A549 (cell line): ENCODE results near the gene CLPTM1. TPM values are rescaled to one million over a fixed set of nuclear protein-coding genes. Genes with fewer than 3 reads are reported as not detected.

ENCODE experiments used
- ATAC-seq, 2 experiments: fragments of 200-7000 bp in 1 of 2; fragments of >200 bp in 1 of 2; cut with Nextera tagmentation in 1 of 2; cut with Tn5 transposase in 1 of 2; 3 replicates each; pipeline versions ENCODE4 v1.8.0 to v1.9.1; 2018 to 2020; ENCODE audit warnings: mild to moderate bottlenecking in 1 of 2, moderate library complexity in 1 of 2
- CTCF ChIA-PET: fragments of 300-600 bp; sonication (Branson Sonifier 250); formaldehyde crosslinking; extraction: SDS; loops from one replicate; lab custom pipeline; 2021; ENCODE audit warnings: antibody characterized with exemption, inconsistent platforms; lab: Yijun Ruan, JAX
- POLR2A ChIA-PET: fragments of 350-600 bp; formaldehyde crosslinking; extraction: SDS; loops from one replicate; lab custom pipeline; 2021; ENCODE audit warnings: antibody characterized with exemption, inconsistent platforms; lab: Yijun Ruan, JAX
- DNase-seq, 2 experiments: peaks; one replicate each; pipeline versions ENCODE4 v3.0.0 to v3.0.0-alpha.2; 2011 to 2016; ENCODE audit warnings: low read depth in 1 of 2, low spot score in 1 of 2
- FAIRE-seq: peaks from 2 replicates; lab custom pipeline; 2011; peaks lifted over from hg19 to GRCh38; lab: Jason Lieb, UNC
- H3K27ac ChIP-seq, 2 experiments: fragments of >200 bp; sonication (Bioruptor Twin); formaldehyde crosslinking; 3 replicates each; pipeline ENCODE4 v1.5.1; 2016 to 2017
- H3K4me1 ChIP-seq: fragments of >200 bp; sonication (Bioruptor Twin); formaldehyde crosslinking; 3 replicates; pipeline ENCODE4 v1.6.1; 2016
- H3K4me2 ChIP-seq: fragments of >200 bp; sonication (Bioruptor Twin); formaldehyde crosslinking; 3 replicates; pipeline ENCODE4 v1.6.1; 2016
- H3K4me3 ChIP-seq: fragments of >200 bp; sonication (Bioruptor Twin); formaldehyde crosslinking; 3 replicates; pipeline ENCODE4 v1.5.1; 2016
- H3K9me3 ChIP-seq: fragments of >200 bp; sonication (Bioruptor Twin); formaldehyde crosslinking; 3 replicates; pipeline ENCODE4 v1.6.1; 2016
- BHLHE40 ChIP-seq: IDR thresholded peaks from 2 replicates; pipeline ENCODE4 v1.6.1; 2012; ENCODE audit warnings: low read depth, low read length, inconsistent platforms
- CBX2 ChIP-seq: fragments of 200-600 bp; sonication (generic); IDR thresholded peaks from 2 replicates; pipeline ENCODE4 v1.6.1; 2016; ENCODE audit warnings: low read depth, mild to moderate bottlenecking, borderline replicate concordance
- CHD2 ChIP-seq: fragments of 150-350 bp; IDR thresholded peaks from 2 replicates; pipeline ENCODE4 v1.6.1; 2014; ENCODE audit warnings: low read length; ENCODE audit not compliant: partially characterized antibody
- EHF ChIP-seq: fragments of 250-450 bp; sonication (Bioruptor Pico); IDR thresholded peaks from 2 replicates; pipeline ENCODE4 v1.5.0; 2020; ENCODE audit warnings: mild to moderate bottlenecking
- EHMT2 ChIP-seq: fragments of 200-600 bp; sonication (generic); IDR thresholded peaks from 2 replicates; pipeline ENCODE4 v1.6.1; 2016; ENCODE audit warnings: antibody characterized with exemption, low read depth, mild to moderate bottlenecking, moderate library complexity
- ESRRA ChIP-seq: fragments of 150-350 bp; IDR thresholded peaks from 2 replicates; pipeline ENCODE4 v1.6.1; 2014; ENCODE audit warnings: mild to moderate bottlenecking, low read length, borderline replicate concordance
- FOXS1 ChIP-seq: fragments of 250-450 bp; sonication (Bioruptor Pico); IDR thresholded peaks from 2 replicates; pipeline ENCODE4 v1.5.0; 2020; ENCODE audit warnings: mild to moderate bottlenecking, moderate library complexity
- GATA3 ChIP-seq: IDR thresholded peaks from 2 replicates; pipeline ENCODE4 v1.6.1; 2012; ENCODE audit warnings: borderline replicate concordance
- HOXB13 ChIP-seq: fragments of 250-450 bp; sonication (Bioruptor Pico); IDR thresholded peaks from 2 replicates; pipeline ENCODE4 v1.5.0; 2020; ENCODE audit warnings: low read depth, mild to moderate bottlenecking, moderate library complexity
- JUN ChIP-seq, 2 experiments: fragments of >200 bp; sonication (Bioruptor Twin); formaldehyde crosslinking; IDR thresholded peaks; 2 replicates in 1 of 2; 3 replicates in 1 of 2; pipeline ENCODE4 v1.6.1; 2016 to 2017
- KDM5A ChIP-seq: fragments of 200-600 bp; sonication (generic); IDR thresholded peaks from 2 replicates; pipeline ENCODE4 v1.6.1; 2016; ENCODE audit warnings: antibody characterized with exemption, mild to moderate bottlenecking
- MAFK ChIP-seq: fragments of 450-650 bp; IDR thresholded peaks from 2 replicates; pipeline ENCODE4 v1.6.1; 2014; ENCODE audit not compliant: partially characterized antibody
- MAZ ChIP-seq: fragments of 150-350 bp; IDR thresholded peaks from 2 replicates; pipeline ENCODE4 v1.6.1; 2014; ENCODE audit warnings: antibody characterized with exemption, low read depth, low read length, borderline replicate concordance
- MYC ChIP-seq: IDR thresholded peaks from 2 replicates; pipeline ENCODE4 v1.6.1; 2012; ENCODE audit warnings: mild to moderate bottlenecking, inconsistent platforms, low read length, improper control_type of control experiment, borderline replicate concordance
- NR3C1 ChIP-seq: fragments of >200 bp; sonication (Bioruptor Twin); formaldehyde crosslinking; IDR thresholded peaks from 3 replicates; pipeline ENCODE4 v1.6.1; 2017
- RARB ChIP-seq: fragments of 250-450 bp; sonication (Bioruptor Pico); IDR thresholded peaks from 2 replicates; pipeline ENCODE4 v1.8.0; 2021; ENCODE audit warnings: mild to moderate bottlenecking, moderate library complexity
- RNF2 ChIP-seq: fragments of 200-600 bp; sonication (generic); IDR thresholded peaks from 2 replicates; pipeline ENCODE4 v1.6.1; 2016; ENCODE audit warnings: low read depth, mild to moderate bottlenecking, antibody characterized with exemption, moderate library complexity, borderline replicate concordance
- SMC3 ChIP-seq: fragments of >200 bp; sonication (Bioruptor Twin); formaldehyde crosslinking; IDR thresholded peaks from 3 replicates; pipeline ENCODE4 v1.6.1; 2018; ENCODE audit warnings: inconsistent platforms
- TFCP2L1 ChIP-seq: fragments of 250-450 bp; sonication (Bioruptor Pico); IDR thresholded peaks from 2 replicates; pipeline ENCODE4 v1.5.0; 2021; ENCODE audit warnings: mild to moderate bottlenecking
- WGBS: methylation state at CpG from one replicate; pipeline ENCODE4 v1.1.6; 2017; ENCODE audit errors: missing lambda C conversion rate; 5-methylcytosine and 5-hydroxymethylcytosine counted together
- polyA plus RNA-seq, 4 experiments: library from polyadenylated mRNA; depleted of rRNA in 3 of 4; stranded (reverse); fragments of >200 nt; fragmentation: RNase III in 1 of 4; extraction: RNeasy Plus Mini Kit Qiagen cat#74134 plus additional on column Dnase treatment in 1 of 4; gene quantifications; 2 replicates in 3 of 4; 3 replicates in 1 of 4; pipeline ENCODE4 v1.2.3, GENCODE V29; 2011 to 2017
- TF ChIP-seq, protein P1 (sequence below): IDR thresholded peaks from 2 replicates; pipeline ENCODE4 v1.6.1; 2012; ENCODE audit warnings: low read depth, borderline replicate concordance
- TF ChIP-seq, protein P2 (sequence below): fragments of 250-450 bp; sonication (Bioruptor Pico); IDR thresholded peaks from 2 replicates; pipeline ENCODE4 v1.5.0; 2020; ENCODE audit warnings: low read depth, mild to moderate bottlenecking, moderate library complexity
- TF ChIP-seq, protein P3 (sequence below): IDR thresholded peaks from 2 replicates; pipeline ENCODE4 v1.6.1; 2012
- TF ChIP-seq, protein P4 (sequence below): fragments of 250-450 bp; sonication (Bioruptor Pico); IDR thresholded peaks from 2 replicates; pipeline ENCODE4 v1.5.0; 2021; ENCODE audit warnings: mild to moderate bottlenecking, moderate library complexity, borderline replicate concordance

The CLPTM1 gene
- polyA plus RNA-seq, 2 of the 4 experiments (the other 2 are of a cell fraction), result 99.3 to 188 TPM

DNA sequence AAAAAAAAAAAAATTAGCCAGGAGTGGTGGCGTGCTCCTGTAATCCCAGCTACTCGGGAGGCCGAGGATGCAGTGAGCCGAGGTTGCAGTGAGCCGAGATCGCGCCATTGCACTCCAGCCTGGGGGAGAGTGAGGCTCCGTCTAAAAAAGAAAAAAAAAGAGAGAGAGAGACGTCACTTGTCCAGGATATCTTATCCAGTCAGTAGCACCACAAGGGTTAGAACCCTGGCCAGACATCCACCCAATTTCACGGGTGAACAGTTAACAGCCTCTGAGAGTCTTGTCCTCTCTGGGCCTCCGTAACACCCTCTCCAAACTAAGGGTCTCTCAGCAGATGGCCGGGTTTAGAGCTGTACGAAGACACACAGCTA lies 917 bp upstream of the CLPTM1 start:
- no peak for DNase-seq
- Histone ChIP-seq H3K4me2 (peak overlapping the region; percentile 85), H3K4me1 (peaks cover 23% of the 10 kb centered on the region), H3K9me3 (no peaks in the 10 kb centered on the region), H3K27ac (peak overlapping the region; percentile 90 to 91), H3K4me3 (peak overlapping the region; percentile 98)
- CTCF ChIA-PET, result interaction anchor here (0.7 to 8.3 kb wide), 4 partner anchors 15 to 265 kb away, joined by 3 to 303 read pairs (median 3); partner anchors contain the start of genes APOC1 and APOE
- POLR2A ChIA-PET, result interaction anchor here (0.7 to 1.5 kb wide), 13 partner anchors 8 to 232 kb away, joined by 3 to 12 read pairs (median 6); partner anchors contain the start of genes APOC2, APOE, CLASRP and PPP1R37
- 38% methylated on average over 13 of the region's 13 CpGs for WGBS
- FAIRE-seq, result no peak
- TF ChIP-seq SMC3, result no peak
- no peak for TF ChIP-seq CHD2
- TF ChIP-seq EHMT2, result no peak
- TF ChIP-seq, protein P1, sequence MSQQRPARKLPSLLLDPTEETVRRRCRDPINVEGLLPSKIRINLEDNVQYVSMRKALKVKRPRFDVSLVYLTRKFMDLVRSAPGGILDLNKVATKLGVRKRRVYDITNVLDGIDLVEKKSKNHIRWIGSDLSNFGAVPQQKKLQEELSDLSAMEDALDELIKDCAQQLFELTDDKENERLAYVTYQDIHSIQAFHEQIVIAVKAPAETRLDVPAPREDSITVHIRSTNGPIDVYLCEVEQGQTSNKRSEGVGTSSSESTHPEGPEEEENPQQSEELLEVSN, result no peak
- TF ChIP-seq MAZ, result no peak
- no peak for TF ChIP-seq HOXB13
- no peak for TF ChIP-seq NR3C1
- no peak for TF ChIP-seq MAFK
- ATAC-seq, result no peak; a peak in 1 of 6 replicates

DNA sequence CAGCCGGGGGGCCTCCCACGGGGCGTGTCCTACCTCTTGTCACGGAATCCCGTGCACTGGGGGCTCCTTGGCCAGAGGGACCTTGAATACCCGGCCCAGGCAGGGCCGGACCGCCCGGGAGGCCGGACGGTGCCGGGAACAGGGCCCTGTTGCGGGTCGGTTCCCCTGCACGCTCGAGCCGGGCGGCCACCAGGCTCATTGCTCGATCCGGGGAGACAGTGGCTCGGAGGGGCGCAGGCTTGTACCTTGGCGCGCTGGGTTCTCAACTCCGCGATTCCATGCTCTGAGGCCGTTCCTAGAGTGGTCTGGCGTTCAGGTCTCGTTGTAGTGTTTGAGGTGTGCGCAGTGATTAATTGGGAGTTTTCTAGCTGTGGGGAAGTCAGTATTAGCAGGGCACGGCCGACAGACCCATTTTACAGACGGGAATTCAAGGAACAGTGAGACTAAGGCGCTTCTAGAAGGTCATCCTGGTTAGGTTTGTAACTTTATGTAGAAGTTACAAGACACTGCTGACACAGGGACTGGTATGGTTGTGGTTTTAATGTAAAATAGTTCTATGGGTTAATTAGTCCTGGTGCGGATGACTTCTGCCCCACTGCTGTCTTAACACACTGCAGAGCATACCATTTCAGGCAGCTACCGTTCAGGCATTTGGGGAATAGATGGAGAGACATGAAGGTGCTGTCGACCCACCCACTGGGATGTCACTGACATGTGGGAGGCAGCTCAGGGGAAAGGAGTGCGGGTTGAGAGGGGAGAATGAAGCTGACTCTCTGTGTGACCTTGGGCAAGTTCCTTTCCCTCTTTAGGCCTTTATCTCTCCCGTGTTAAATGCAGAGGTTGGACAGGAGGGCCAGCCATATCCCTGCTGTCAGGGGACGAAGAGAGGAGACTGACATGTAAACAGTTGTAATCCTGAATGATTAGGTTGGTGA lies 592 bp downstream of the CLPTM1 start:
- no peaks in the 10 kb centered on the region for H3K9me3 ChIP-seq
- POLR2A ChIA-PET, result interaction anchor here (1.3 to 1.5 kb wide), 5 partner anchors 8 to 52 kb away, joined by 4 to 8 read pairs (median 6); partner anchors contain the start of gene APOE
- TF ChIP-seq MYC (no peak), HOXB13 (no peak), RARB (CRISPR knock-in tag) (no peak), BHLHE40 (no peak), ESRRA (no peak), CBX2 (no peak), EHF (CRISPR knock-in tag) (no peak), GATA3 (no peak), JUN (IDR thresholded peaks at IDR 0.05) (0 out of 5 replicates have a peak, but pooled peaks of 1 of the 2 experiments have one; percentile 5), CHD2 (no peak), TFCP2L1 (CRISPR knock-in tag) (0 out of 2 replicates have a peak, but pooled peaks have one; percentile 52), RNF2 (no peak), FOXS1 (CRISPR knock-in tag) (no peak), KDM5A (peak; percentile 63; the same call in 1 of the 2 replicates)
- TF ChIP-seq, protein P2, sequence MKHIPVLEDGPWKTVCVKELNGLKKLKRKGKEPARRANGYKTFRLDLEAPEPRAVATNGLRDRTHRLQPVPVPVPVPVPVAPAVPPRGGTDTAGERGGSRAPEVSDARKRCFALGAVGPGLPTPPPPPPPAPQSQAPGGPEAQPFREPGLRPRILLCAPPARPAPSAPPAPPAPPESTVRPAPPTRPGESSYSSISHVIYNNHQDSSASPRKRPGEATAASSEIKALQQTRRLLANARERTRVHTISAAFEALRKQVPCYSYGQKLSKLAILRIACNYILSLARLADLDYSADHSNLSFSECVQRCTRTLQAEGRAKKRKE, result no peak
- TF ChIP-seq, protein P1, result no peak
- TF ChIP-seq, protein P3, sequence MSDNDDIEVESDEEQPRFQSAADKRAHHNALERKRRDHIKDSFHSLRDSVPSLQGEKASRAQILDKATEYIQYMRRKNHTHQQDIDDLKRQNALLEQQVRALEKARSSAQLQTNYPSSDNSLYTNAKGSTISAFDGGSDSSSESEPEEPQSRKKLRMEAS, result no peak
- TF ChIP-seq, protein P4, sequence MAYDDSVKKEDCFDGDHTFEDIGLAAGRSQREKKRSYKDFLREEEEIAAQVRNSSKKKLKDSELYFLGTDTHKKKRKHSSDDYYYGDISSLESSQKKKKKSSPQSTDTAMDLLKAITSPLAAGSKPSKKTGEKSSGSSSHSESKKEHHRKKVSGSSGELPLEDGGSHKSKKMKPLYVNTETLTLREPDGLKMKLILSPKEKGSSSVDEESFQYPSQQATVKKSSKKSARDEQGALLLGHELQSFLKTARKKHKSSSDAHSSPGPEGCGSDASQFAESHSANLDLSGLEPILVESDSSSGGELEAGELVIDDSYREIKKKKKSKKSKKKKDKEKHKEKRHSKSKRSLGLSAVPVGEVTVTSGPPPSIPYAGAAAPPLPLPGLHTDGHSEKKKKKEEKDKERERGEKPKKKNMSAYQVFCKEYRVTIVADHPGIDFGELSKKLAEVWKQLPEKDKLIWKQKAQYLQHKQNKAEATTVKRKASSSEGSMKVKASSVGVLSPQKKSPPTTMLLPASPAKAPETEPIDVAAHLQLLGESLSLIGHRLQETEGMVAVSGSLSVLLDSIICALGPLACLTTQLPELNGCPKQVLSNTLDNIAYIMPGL (CRISPR knock-in tag), result no peak
- H3K4me2 ChIP-seq, result peak overlapping the region; percentile 93
- CTCF ChIA-PET, result interaction anchor here (0.6 to 8.3 kb wide), 6 partner anchors 16 to 252 kb away, joined by 3 to 303 read pairs (median 8); partner anchors contain the start of genes APOC1 and APOE
- peak overlapping the region; percentile 90 to 91 for H3K27ac ChIP-seq
- WGBS, result 11% methylated on average over 14 of the region's 40 CpGs
- FAIRE-seq (no peak), DNase-seq (no peak), ATAC-seq (peak; percentile 49 to 51)
- peaks cover 23% of the 10 kb centered on the region for H3K4me1 ChIP-seq
- H3K4me3 ChIP-seq, result peak overlapping the region; percentile 98
